Brain pericyte (primary cell): ENCODE measurements around the gene STAG1.
A peak's percentile ranks its signal among the peaks of the same experiment; 100 is the strongest.
"Not testable (repeated sequence)": the region's sequence is repeated elsewhere in the genome, so short reads cannot be mapped to it uniquely, and the experiment has no call there.

ENCODE experiments used
- DNase-seq: peaks from one replicate; pipeline ENCODE4 v3.0.0-alpha.2; 2012; ENCODE audit warnings: low read depth, low spot score

The STAG1 gene

DNA sequence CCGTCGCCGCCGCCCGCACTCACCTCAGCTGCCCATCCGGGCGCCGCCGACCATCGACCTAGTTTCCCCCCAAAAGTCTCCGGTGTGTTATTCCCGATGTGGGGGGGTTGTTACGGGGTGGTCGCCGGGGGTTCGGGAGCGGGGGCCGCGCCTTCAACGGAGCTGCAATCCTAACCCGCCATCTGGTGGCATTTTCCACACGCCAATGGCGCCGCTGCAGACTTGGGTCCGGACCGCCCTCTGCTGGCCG is at the start of gene STAG1:
Gene STAG1, minus strand, starts transcription at position 207 of the 250 bp plus-strand sequence. CDS start 121,480 bp downstream, outside the sequence.
- no peak for DNase-seq

DNA sequence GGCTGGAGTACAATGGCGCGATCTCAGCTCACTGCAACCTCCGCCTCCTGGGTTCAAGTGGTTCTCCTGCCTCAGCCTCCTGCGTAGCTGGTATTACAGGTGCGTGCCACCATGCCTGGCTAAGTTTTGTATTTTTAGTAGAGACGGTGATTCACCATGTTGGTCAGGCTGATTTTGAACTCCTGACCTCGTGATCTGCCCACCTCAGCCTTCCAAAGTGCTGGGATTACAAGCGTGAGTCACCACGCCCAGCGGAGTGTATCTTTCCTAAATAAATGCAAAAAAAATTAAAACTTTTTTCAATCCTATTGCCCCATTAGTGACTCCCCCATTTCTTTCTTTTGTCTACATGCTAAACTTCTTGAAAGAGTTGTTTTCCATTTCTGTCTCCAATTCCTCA is 49.0 kb upstream of the STAG1 start:
- DNase-seq, result not testable (repeated sequence)

DNA sequence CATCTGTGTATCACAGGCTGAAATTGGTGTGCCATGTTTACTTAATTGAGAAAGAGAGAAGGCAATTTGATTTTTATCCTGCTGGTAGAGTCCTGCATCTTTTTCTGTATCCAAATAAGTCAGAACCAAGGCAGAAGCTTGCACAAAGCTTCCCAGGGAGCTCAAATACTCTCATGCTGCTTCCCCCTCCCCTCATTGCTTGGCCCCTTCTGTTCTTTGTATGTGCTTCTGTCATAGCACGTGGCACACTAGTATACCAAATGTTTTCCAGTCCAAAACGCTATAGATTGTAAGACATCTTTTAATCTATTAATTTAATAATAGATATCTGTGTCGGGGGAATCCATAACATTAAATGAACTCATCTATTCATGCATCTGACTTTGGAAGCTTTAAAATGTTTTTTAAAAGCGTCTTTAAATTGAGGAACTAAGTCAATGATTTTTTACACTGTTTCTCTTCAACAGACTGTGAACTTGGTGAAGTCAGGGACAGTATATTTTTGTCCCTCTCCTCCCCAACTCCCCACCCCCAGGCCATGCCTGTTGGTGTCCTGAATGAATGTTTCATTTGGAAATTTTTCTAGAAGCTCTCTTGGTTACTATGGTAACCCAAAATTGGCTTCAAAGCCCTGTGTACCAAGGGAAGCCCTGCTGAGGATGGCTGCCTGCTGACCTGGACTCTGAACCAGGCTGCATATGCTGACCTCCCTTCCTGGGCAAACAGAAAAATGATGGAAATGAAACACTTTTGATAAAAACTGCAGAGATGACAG is 40.6 kb upstream of the STAG1 start:
- no peak for DNase-seq

GRCh38 chr3:136790786-136791185 is 38.6 kb upstream of the STAG1 start:
- DNase-seq, result no peak

GRCh38 chr3:136789976-136790375 is 37.8 kb upstream of the STAG1 start:
- DNase-seq, result no peak

- no peak for DNase-seq
These were observed 36.0 kb upstream of the STAG1 start for GRCh38 chr3:136788154-136788553.

GRCh38 chr3:136787349-136787748 is 35.2 kb upstream of the STAG1 start:
- DNase-seq, result peak; percentile 67

GRCh38 chr3:136783708-136784191 is 31.6 kb upstream of the STAG1 start:
- DNase-seq, result peak; percentile 50

GRCh38 chr3:136780741-136781140 is 28.6 kb upstream of the STAG1 start:
- DNase-seq, result no peak

DNA sequence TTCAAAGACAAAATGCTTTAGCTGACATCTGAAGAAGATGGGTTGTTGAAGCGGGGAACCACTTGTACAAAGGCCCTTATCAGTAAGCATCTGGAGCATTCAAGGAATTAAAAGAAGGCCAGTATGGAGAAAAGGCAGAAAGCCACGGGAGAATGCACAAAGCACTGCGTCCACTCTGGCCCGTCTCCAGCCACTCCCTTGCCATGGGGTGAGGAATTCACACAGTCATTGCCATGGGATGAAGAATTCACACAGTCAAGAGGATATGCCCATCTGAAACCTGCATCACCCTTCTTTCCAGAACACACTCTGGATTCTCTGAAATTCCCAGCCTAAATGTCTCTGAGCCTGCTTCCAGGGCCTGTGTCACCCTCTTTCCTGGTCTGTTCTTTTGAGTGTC is 26.7 kb upstream of the STAG1 start:
- no peak for DNase-seq

GRCh38 chr3:136772709-136773108 is 20.5 kb upstream of the STAG1 start:
- no peak for DNase-seq

DNA sequence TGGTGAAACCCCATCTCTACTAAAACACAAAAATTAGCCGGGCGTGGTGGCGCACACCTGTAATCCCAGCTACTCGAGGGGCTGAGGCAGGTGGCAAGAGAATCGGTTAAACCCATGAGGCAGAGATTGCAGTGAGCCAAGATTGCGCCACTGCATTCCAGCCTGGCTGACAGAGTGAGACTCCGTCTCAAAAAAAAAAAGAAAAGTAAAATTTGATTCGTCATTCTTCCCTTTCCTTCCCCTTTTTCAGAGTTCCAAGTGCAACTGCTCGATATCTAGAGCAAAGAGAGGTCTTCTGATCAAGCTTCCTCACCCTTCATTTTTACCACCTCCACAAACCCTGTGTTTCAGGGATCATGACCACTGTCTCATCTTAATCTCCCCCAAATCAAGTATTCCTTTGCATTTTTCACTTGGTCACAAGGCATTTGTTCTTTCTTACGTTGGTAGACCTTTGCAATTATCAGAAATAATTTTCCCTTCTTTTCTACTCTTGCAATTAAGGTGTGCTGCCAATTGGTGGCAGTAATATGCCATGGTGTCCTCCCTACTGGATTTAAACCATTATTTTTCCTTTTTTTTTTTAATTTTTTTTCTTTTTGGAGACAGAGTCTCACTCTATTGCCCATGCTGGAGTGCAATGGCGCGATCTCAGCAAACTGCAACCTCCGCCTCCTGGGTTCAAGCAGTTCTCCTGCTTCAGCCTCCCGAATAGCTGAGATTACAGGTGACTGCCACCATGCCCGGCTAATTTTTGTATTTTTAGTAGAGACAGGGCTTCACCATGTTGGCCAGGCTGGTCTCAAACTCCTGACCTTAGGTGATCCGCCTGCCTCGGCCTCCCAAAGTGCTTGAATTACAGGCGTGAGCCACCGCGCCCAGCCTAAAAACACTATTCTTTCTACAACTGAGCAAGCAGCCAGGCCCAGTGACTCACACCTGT is 6.3 kb upstream of the STAG1 start:
- DNase-seq, result not testable (repeated sequence)

DNA sequence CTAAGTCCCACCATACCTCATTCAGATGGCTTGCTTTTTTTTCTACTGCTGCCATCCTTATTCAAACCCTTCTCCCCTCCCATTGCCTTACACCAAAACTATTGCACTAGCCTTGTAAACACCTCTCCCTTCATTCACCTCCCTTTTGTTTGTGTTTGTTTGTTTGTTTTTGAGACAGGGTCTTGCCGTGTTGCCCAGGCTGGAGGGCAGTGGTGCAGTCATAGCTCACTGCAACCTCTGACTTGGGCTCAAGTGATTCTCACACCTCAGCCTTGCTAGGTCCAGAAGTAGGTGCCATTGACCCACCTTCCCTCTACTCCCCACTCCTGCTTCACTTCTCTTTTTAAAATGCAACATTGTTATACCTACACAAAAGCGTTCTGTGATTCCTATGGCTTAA is 3.0 kb upstream of the STAG1 start:
- no peak for DNase-seq

DNA sequence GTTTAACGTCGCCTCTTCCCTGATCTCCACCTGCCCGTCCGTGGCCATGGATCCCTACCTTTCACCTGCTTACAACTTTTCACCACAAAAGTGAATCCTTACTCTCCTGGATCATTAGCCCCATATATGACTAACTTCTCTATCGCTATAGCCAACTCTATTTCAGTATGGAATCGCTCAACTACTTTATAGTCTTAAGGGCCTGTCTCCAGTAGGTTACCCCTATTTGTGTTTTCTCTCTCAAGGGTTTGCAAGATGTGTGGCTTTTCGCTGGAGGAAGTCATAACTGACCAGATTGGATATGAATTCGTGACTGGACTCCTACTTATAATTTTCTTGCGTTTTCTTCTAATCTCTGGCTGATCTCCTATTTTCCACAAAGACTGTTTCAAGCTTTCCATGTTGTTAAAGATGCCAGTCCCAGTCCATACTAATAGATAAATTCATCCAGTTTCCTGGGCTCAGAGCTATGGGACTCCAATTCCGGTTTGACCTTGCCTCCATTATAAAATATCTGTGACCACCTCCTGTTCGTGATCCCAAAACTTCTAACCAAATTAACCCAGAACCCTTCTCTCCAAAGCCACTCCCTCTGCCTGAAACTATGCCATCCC is 1.3 kb upstream of the STAG1 start:
- no peak for DNase-seq

DNA sequence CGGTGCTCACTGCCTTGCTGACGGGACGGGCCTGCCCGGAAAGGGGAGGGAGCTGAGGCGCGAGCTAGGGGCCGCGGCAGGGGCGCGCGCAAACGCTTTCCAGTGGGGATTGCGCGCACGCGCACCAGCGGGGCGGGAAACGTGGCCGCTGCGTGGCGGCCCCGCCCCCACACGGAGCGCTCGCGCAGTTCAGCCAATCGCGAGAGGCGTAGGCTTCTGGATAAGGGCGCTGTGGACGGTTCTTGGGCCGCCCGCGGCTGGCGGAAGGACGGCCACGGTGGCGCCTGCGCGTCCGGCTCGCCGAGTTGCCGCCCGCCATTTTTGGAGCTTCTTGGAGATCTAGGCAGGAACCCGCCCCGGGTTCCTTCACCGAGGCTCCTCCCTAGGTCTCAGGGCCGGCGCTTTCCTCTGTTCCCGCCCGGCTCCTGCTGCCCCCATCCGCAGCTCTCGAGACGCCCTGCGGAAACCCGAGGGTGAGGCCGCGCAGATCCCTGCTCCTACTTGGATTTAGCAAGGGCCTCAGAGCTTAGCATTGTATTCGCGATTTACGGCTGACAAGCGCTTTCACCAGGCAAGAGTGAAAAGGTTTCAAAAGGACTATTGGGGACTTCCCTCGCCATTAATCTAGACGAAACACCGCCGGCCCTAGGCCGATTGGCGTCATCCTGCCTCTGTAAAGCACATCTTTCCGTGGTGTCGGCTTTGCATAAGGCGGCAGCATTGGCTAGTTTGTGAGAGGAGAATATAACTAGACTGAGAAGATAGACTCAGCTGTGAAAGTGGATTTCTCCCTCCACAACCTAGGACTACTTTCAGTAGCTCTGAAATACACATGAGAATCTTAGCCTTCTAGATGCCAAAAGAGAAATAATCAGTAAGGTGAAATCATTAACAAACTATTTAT is 496 bp upstream of the STAG1 start:
- peak; percentile 99 for DNase-seq

- peak; percentile 63 for DNase-seq
These were observed 634 bp downstream of the STAG1 start for GRCh38 chr3:136751316-136752171.

DNA sequence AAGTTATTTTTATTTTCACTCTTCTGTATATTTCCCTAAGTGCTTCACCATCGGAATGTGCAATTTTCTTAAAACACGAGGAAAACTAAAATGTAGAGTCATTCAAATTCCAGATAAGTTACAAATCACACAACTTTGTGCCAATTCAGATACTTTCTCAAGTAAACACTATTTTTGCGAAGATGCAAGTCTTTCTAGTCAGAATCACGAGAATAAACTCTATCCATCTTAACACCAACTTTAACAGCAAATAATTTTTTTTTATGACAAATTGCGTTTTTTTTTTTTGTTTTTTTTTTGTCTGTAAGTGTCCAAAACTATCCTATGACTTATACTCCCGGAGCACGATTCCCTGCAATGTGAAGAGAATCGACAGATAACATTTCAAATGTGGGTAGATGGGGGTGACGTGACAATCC is 1.3 kb downstream of the STAG1 start:
- DNase-seq, result no peak

- DNase-seq, result no peak
These were observed 1.8 kb downstream of the STAG1 start for GRCh38 chr3:136750209-136750896.

- not testable (repeated sequence) for DNase-seq
These were observed 2.6 kb downstream of the STAG1 start for GRCh38 chr3:136749602-136750001.

GRCh38 chr3:136749091-136749490 is 3.1 kb downstream of the STAG1 start:
- no peak for DNase-seq
